Activated naive CD4-positive, alpha-beta T cell treated with anti-CD3 and anti-CD28 coated beads, Interleukin-2, amount 10 ng/mL, durations not matched to agents 7 days and 5 days (primary cell): ENCODE measurements around the gene ATP1A2.

Source experiments
- CTCF ChIA-PET: fragments of 350-600 bp; sonication (Branson Sonifier 250); formaldehyde crosslinking; loops from one replicate; lab custom pipeline; 2021; ENCODE audit warnings: antibody characterized with exemption; lab: Charles Lee
- DNase-seq: peaks from one replicate; pipeline ENCODE4 v3.0.0-alpha.2; 2020
- H3K27ac Mint-ChIP-seq: one replicate; pipeline ENCODE4 v1.8.0; 2021; ENCODE audit warnings: mild to moderate bottlenecking, moderate library complexity, mixed read lengths
- H3K27me3 Mint-ChIP-seq: one replicate; pipeline ENCODE4 v1.8.0; 2021; ENCODE audit warnings: mild to moderate bottlenecking, mixed read lengths
- H3K36me3 Mint-ChIP-seq: one replicate; pipeline ENCODE4 v1.8.0; 2021; ENCODE audit warnings: mixed read lengths
- H3K4me1 Mint-ChIP-seq: one replicate; pipeline ENCODE4 v1.8.0; 2021; ENCODE audit warnings: mixed read lengths
- H3K4me3 Mint-ChIP-seq: one replicate; pipeline ENCODE4 v1.8.0; 2021; ENCODE audit warnings: mild to moderate bottlenecking, moderate library complexity, mixed read lengths
- H3K9me3 Mint-ChIP-seq: one replicate; pipeline ENCODE4 v1.8.0; 2021; ENCODE audit warnings: mixed read lengths

The ATP1A2 gene

GRCh38 chr1:160080381-160081100, 35.0 kb upstream of the ATP1A2 start:
- no peak for DNase-seq
- Mint-ChIP-seq H3K27me3 (peaks cover 67% of the 10 kb centered on the region), H3K27ac (no peak overlapping the region), H3K4me1 (peaks cover 11% of the 10 kb centered on the region), H3K36me3 (no peaks in the 10 kb centered on the region), H3K9me3 (no peaks in the 10 kb centered on the region), H3K4me3 (no peak overlapping the region)
- CTCF ChIA-PET: interaction anchor here (1.1 to 13.8 kb wide), 12 partner anchors 8 to 187 kb away, joined by 3 to 210 read pairs (median 10); partner anchors contain the start of gene IGSF8

- Mint-ChIP-seq H3K27me3 (peaks cover 61% of the 10 kb centered on the region), H3K4me3 (no peak within 1 kb of the TSS), H3K9me3 (no peaks in the 10 kb centered on the region), H3K27ac (no peak within 1 kb of the TSS), H3K36me3 (peaks cover 2% of the 10 kb centered on the region), H3K4me1 (peaks cover 12% of the 10 kb centered on the region)
- no peak for DNase-seq
- CTCF ChIA-PET: interaction anchor here (0.7 to 13.8 kb wide), 10 partner anchors 9 to 171 kb away, joined by 3 to 210 read pairs (median 4); no protein-coding TSS in a partner anchor
These were observed 34.2 kb upstream of the ATP1A2 start, which contains the start of gene KCNJ9 for GRCh38 chr1:160081261-160081936. Gene KCNJ9 (plus strand): TSS chr1:160081538. CDS start chr1:160084031, 2,493 bp downstream.

- peaks cover 57% of the 10 kb centered on the region for H3K27me3 Mint-ChIP-seq
These were observed 33.1 kb upstream of the ATP1A2 start for GRCh38 chr1:160082487-160082886.

GRCh38 chr1:160082926-160083325, 32.6 kb upstream of the ATP1A2 start:
- DNase-seq: no peak
- Mint-ChIP-seq H3K36me3 (peaks cover 4% of the 10 kb centered on the region), H3K27me3 (peaks cover 57% of the 10 kb centered on the region), H3K4me1 (peaks cover 12% of the 10 kb centered on the region), H3K9me3 (no peaks in the 10 kb centered on the region), H3K27ac (no peak overlapping the region), H3K4me3 (no peak overlapping the region)
- CTCF ChIA-PET: interaction anchor here (1.0 to 13.8 kb wide), 7 partner anchors 8 to 294 kb away, joined by 3 to 210 read pairs (median 6); partner anchors contain the start of gene CASQ1

More at GRCh38 chr1:160082487-160082886, 33.1 kb upstream of the ATP1A2 start:
- Mint-ChIP-seq H3K9me3 (no peaks in the 10 kb centered on the region), H3K4me1 (peaks cover 12% of the 10 kb centered on the region), H3K27ac (no peak overlapping the region), H3K4me3 (no peak overlapping the region), H3K36me3 (peaks cover 4% of the 10 kb centered on the region)
- CTCF ChIA-PET: interaction anchor here (0.8 to 13.8 kb wide), 8 partner anchors 14 to 169 kb away, joined by 3 to 210 read pairs (median 5); partner anchors contain the start of gene CASQ1
- DNase-seq: no peak

- Mint-ChIP-seq H3K27me3 (peaks cover 47% of the 10 kb centered on the region), H3K4me3 (peak overlapping the region; percentile 33), H3K27ac (no peak overlapping the region), H3K4me1 (peaks cover 12% of the 10 kb centered on the region), H3K36me3 (peaks cover 6% of the 10 kb centered on the region), H3K9me3 (no peaks in the 10 kb centered on the region)
- DNase-seq: peak; percentile 85
- CTCF ChIA-PET: interaction anchor here (1.0 to 13.8 kb wide), 20 partner anchors 9 to 520 kb away, joined by 3 to 210 read pairs (median 4); partner anchors contain the start of gene IGSF8
These were observed 31.4 kb upstream of the ATP1A2 start for GRCh38 chr1:160083968-160084770.

- H3K9me3 Mint-ChIP-seq: no peaks in the 10 kb centered on the region
- no peak for DNase-seq
- no peak overlapping the region for H3K4me3 Mint-ChIP-seq
- H3K27me3 Mint-ChIP-seq: peaks cover 43% of the 10 kb centered on the region
- CTCF ChIA-PET: interaction anchor here (0.8 to 13.8 kb wide), 29 partner anchors 8 to 520 kb away, joined by 3 to 210 read pairs (median 4); partner anchors contain the start of genes CASQ1 and IGSF8
- H3K36me3 Mint-ChIP-seq: peaks cover 6% of the 10 kb centered on the region
- H3K4me1 Mint-ChIP-seq: peaks cover 12% of the 10 kb centered on the region
- H3K27ac Mint-ChIP-seq: no peak overlapping the region
These were observed 30.7 kb upstream of the ATP1A2 start for GRCh38 chr1:160084771-160085321.

GRCh38 chr1:160085686-160086455, 29.7 kb upstream of the ATP1A2 start:
- Mint-ChIP-seq H3K4me3 (no peak overlapping the region), H3K27me3 (peaks cover 32% of the 10 kb centered on the region), H3K27ac (no peak overlapping the region), H3K4me1 (peaks cover 12% of the 10 kb centered on the region), H3K9me3 (no peaks in the 10 kb centered on the region), H3K36me3 (peaks cover 9% of the 10 kb centered on the region)
- CTCF ChIA-PET: interaction anchor here (0.6 to 13.8 kb wide), 37 partner anchors 8 to 1641 kb away, joined by 3 to 210 read pairs (median 4); partner anchors contain the start of genes CASQ1, IGSF8, KCNJ10 and PIGM
- DNase-seq: peak; percentile 85

- H3K27me3 Mint-ChIP-seq: peaks cover 26% of the 10 kb centered on the region
- peaks cover 11% of the 10 kb centered on the region for H3K36me3 Mint-ChIP-seq
- CTCF ChIA-PET: interaction anchor here (0.6 to 13.8 kb wide), 15 partner anchors 7 to 972 kb away, joined by 3 to 210 read pairs (median 8); partner anchors contain the start of genes IGSF8 and KCNJ10
- H3K4me3 Mint-ChIP-seq: no peak overlapping the region
- H3K4me1 Mint-ChIP-seq: peaks cover 12% of the 10 kb centered on the region
- no peak overlapping the region for H3K27ac Mint-ChIP-seq
- H3K9me3 Mint-ChIP-seq: no peaks in the 10 kb centered on the region
- no peak for DNase-seq
These were observed 29.1 kb upstream of the ATP1A2 start for GRCh38 chr1:160086456-160086892.

GRCh38 chr1:160087118-160087662, 28.4 kb upstream of the ATP1A2 start:
- Mint-ChIP-seq H3K27me3 (peaks cover 19% of the 10 kb centered on the region), H3K27ac (no peak overlapping the region), H3K4me1 (peaks cover 12% of the 10 kb centered on the region), H3K9me3 (no peaks in the 10 kb centered on the region), H3K36me3 (peaks cover 16% of the 10 kb centered on the region), H3K4me3 (no peak overlapping the region)
- no peak for DNase-seq
- CTCF ChIA-PET: interaction anchor here (0.6 to 13.8 kb wide), 13 partner anchors 8 to 971 kb away, joined by 3 to 210 read pairs (median 15); partner anchors contain the start of genes IGSF8 and KCNJ10

GRCh38 chr1:160089883-160090282, 25.7 kb upstream of the ATP1A2 start:
- Mint-ChIP-seq H3K9me3 (no peaks in the 10 kb centered on the region), H3K4me1 (peaks cover 13% of the 10 kb centered on the region), H3K27me3 (no peaks in the 10 kb centered on the region), H3K36me3 (peaks cover 26% of the 10 kb centered on the region), H3K27ac (no peak overlapping the region), H3K4me3 (no peak overlapping the region)
- CTCF ChIA-PET: interaction anchor here (0.9 to 3.5 kb wide), 3 partner anchors 8 to 202 kb away, joined by 3 to 28 read pairs (median 3); partner anchors contain the start of gene KCNJ9
- no peak for DNase-seq

- peaks cover 25% of the 10 kb centered on the region for H3K36me3 Mint-ChIP-seq
- H3K4me1 Mint-ChIP-seq: peaks cover 10% of the 10 kb centered on the region
- no peak for DNase-seq
- no peaks in the 10 kb centered on the region for H3K27me3 Mint-ChIP-seq
- H3K27ac Mint-ChIP-seq: peak overlapping the region; percentile 34
- H3K9me3 Mint-ChIP-seq: no peaks in the 10 kb centered on the region
- H3K4me3 Mint-ChIP-seq: no peak overlapping the region
- CTCF ChIA-PET: interaction anchor here (0.7 to 1.5 kb wide), 4 partner anchors 12 to 201 kb away, joined by 3 to 5 read pairs (median 3); no protein-coding TSS in a partner anchor
These were observed 24.8 kb upstream of the ATP1A2 start for GRCh38 chr1:160090760-160091159.

GRCh38 chr1:160091666-160092223, 23.8 kb upstream of the ATP1A2 start:
- Mint-ChIP-seq H3K4me1 (peaks cover 20% of the 10 kb centered on the region), H3K4me3 (no peak overlapping the region), H3K27ac (peak overlapping the region; percentile 53), H3K27me3 (no peaks in the 10 kb centered on the region), H3K9me3 (no peaks in the 10 kb centered on the region), H3K36me3 (peaks cover 25% of the 10 kb centered on the region)
- CTCF ChIA-PET: interaction anchor here (1.4 to 1.5 kb wide), 2 partner anchors 13 to 16 kb away, joined by 3 to 5 read pairs; no protein-coding TSS in a partner anchor
- DNase-seq: no peak
